GM10266 (cell line): ENCODE data around the gene SLIT1.

Experiments used
- DNase-seq: peaks from one replicate; pipeline ENCODE4 v3.0.0; 2012; ENCODE audit errors: extremely low spot score
- CTCF ChIP-seq: IDR thresholded peaks from 2 replicates; pipeline ENCODE4 v1.5.1; 2012; ENCODE audit warnings: mild to moderate bottlenecking, low read depth; ENCODE audit not compliant: control insufficient read depth, insufficient read depth; ENCODE audit errors: missing control alignments

SLIT1 gene

GRCh38 chr10:97061423-97061822, 124.3 kb downstream of the SLIT1 start:
- no peak for DNase-seq
- TF ChIP-seq CTCF: no peak

- no peak for TF ChIP-seq CTCF
- DNase-seq: no peak
Measured at GRCh38 chr10:97060441-97061084, 125.2 kb downstream of the SLIT1 start.

- no peak for TF ChIP-seq CTCF
- no peak for DNase-seq
Measured at GRCh38 chr10:97059872-97060205, 125.9 kb downstream of the SLIT1 start.

GRCh38 chr10:97059006-97059871, 126.5 kb downstream of the SLIT1 start:
- DNase-seq: no peak
- TF ChIP-seq CTCF: no peak

- no peak for TF ChIP-seq CTCF
- no peak for DNase-seq
Measured at GRCh38 chr10:97058521-97058920, 127.2 kb downstream of the SLIT1 start.

GRCh38 chr10:97057491-97058235, 128.1 kb downstream of the SLIT1 start:
- no peak for TF ChIP-seq CTCF
- DNase-seq: no peak
